SU-DHL-6 (cell line): ENCODE measurements around the gene MRPS27.

Experiments used
- H2AFZ ChIP-seq: fragments of 200-600 bp; sonication (generic); 2 replicates; pipeline ENCODE4 v1.6.1; 2014; ENCODE audit warnings: low read depth, mild to moderate bottlenecking, moderate library complexity, mixed read lengths, antibody characterized with exemption, low read length; ENCODE audit not compliant: severe bottlenecking
- H3F3A ChIP-seq: fragments of 200-600 bp; shearing (Covaris generic); 2 replicates; pipeline ENCODE4 v1.6.0; 2016; ENCODE audit warnings: antibody characterized with exemption, mild to moderate bottlenecking; ENCODE audit not compliant: insufficient read depth
- H3K27ac ChIP-seq: fragments of 200-600 bp; sonication (generic); 2 replicates; pipeline ENCODE4 v1.5.1; 2016; ENCODE audit warnings: low read depth, mild to moderate bottlenecking, low read length, moderate library complexity, mixed read lengths
- H3K27me3 ChIP-seq: fragments of 200-600 bp; sonication (generic), shearing (Covaris generic); 2 replicates; pipeline ENCODE4 v1.6.0; 2014; ENCODE audit warnings: mild to moderate bottlenecking, low read length
- H3K36me3 ChIP-seq: fragments of 200-600 bp; sonication (generic); 2 replicates; pipeline ENCODE4 v1.6.1; 2014; ENCODE audit warnings: mild to moderate bottlenecking, low read length, mixed read lengths
- H3K4me2 ChIP-seq: fragments of 300-600, 200-600 bp; shearing (Covaris generic), sonication (generic); 2 replicates; pipeline ENCODE4 v1.6.0; 2014; ENCODE audit warnings: low read length, low read depth, mild to moderate bottlenecking; ENCODE audit not compliant: poor library complexity, severe bottlenecking
- H3K4me3 ChIP-seq: fragments of 200-600 bp; sonication (generic); 2 replicates; pipeline ENCODE4 v1.5.1; 2014; ENCODE audit warnings: antibody characterized with exemption, low read length, mild to moderate bottlenecking, mixed read lengths; ENCODE audit not compliant: insufficient read depth, poor library complexity, severe bottlenecking
- H3K79me2 ChIP-seq: fragments of 200-600 bp; sonication (generic); 2 replicates; pipeline ENCODE4 v1.6.1; 2014; ENCODE audit warnings: mild to moderate bottlenecking, low read length, moderate library complexity; ENCODE audit not compliant: insufficient read depth
- H3K9ac ChIP-seq: fragments of 200-600 bp; sonication (generic); 2 replicates; pipeline ENCODE4 v1.7.0; 2014; ENCODE audit warnings: mild to moderate bottlenecking, low read length
- H3K9me2 ChIP-seq: fragments of 200-600 bp; sonication (generic); replicated peaks from 2 replicates; pipeline ENCODE4 v1.6.1; 2014; ENCODE audit warnings: low read length; ENCODE audit not compliant: insufficient read depth
- H3K9me3 ChIP-seq: fragments of 200-600 bp; sonication (generic); 2 replicates; pipeline ENCODE4 v1.6.1; 2014; ENCODE audit warnings: low read length, mixed read lengths; ENCODE audit not compliant: insufficient read depth
- H4K20me1 ChIP-seq: fragments of 200-600 bp; sonication (generic); 2 replicates; pipeline ENCODE4 v1.6.1; 2014; ENCODE audit warnings: low read depth, mild to moderate bottlenecking, antibody characterized with exemption, low read length, moderate library complexity, mixed read lengths
- EZH2phosphoT487 ChIP-seq: fragments of 200-600 bp; sonication (generic), shearing (Covaris generic); conservative IDR thresholded peaks from 2 replicates; pipeline ENCODE4 v1.6.1; 2018; ENCODE audit warnings: mild to moderate bottlenecking, antibody characterized with exemption, low read length, moderate library complexity, mixed read lengths
- TF ChIP-seq, protein P1 (sequence below): fragments of 200-600 bp; sonication (generic); IDR thresholded peaks from one replicate; pipeline ENCODE4 v1.5.1; 2017; ENCODE audit warnings: antibody characterized with exemption, mild to moderate bottlenecking, low read length, moderate library complexity; ENCODE audit not compliant: insufficient read depth, poor library complexity, severe bottlenecking

The MRPS27 gene

GRCh38 chr5:72231991-72232703 is 87.9 kb downstream of the MRPS27 start:
- Histone ChIP-seq H3K79me2 (no peaks in the 10 kb centered on the region), H3K4me2 (peak overlapping the region; percentile 16), H3K9me2 (no peaks in the 10 kb centered on the region), H3K27me3 (no peaks in the 10 kb centered on the region), H3K9ac (no peak overlapping the region), H4K20me1 (no peaks in the 10 kb centered on the region), H3K9me3 (no peaks in the 10 kb centered on the region), H3F3A (peaks cover 4% of the 10 kb centered on the region; the same call in 1 of the 2 replicates), H2AFZ (no peak overlapping the region), H3K27ac (peak overlapping the region; percentile 25), H3K4me3 (no peak overlapping the region), H3K36me3 (peaks cover 48% of the 10 kb centered on the region)
- no peak for TF ChIP-seq EZH2phosphoT487
- TF ChIP-seq, protein P1, sequence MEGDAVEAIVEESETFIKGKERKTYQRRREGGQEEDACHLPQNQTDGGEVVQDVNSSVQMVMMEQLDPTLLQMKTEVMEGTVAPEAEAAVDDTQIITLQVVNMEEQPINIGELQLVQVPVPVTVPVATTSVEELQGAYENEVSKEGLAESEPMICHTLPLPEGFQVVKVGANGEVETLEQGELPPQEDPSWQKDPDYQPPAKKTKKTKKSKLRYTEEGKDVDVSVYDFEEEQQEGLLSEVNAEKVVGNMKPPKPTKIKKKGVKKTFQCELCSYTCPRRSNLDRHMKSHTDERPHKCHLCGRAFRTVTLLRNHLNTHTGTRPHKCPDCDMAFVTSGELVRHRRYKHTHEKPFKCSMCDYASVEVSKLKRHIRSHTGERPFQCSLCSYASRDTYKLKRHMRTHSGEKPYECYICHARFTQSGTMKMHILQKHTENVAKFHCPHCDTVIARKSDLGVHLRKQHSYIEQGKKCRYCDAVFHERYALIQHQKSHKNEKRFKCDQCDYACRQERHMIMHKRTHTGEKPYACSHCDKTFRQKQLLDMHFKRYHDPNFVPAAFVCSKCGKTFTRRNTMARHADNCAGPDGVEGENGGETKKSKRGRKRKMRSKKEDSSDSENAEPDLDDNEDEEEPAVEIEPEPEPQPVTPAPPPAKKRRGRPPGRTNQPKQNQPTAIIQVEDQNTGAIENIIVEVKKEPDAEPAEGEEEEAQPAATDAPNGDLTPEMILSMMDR = no peak

- TF ChIP-seq, protein P1 = no peak
- TF ChIP-seq EZH2phosphoT487 = no peak
- Histone ChIP-seq H3K27me3 (no peaks in the 10 kb centered on the region), H3K9ac (no peak overlapping the region), H3K4me3 (no peak overlapping the region), H3F3A (peaks cover 4% of the 10 kb centered on the region; the same call in 1 of the 2 replicates), H3K9me2 (no peaks in the 10 kb centered on the region), H3K9me3 (no peaks in the 10 kb centered on the region), H3K79me2 (no peaks in the 10 kb centered on the region), H2AFZ (no peak overlapping the region), H4K20me1 (no peaks in the 10 kb centered on the region), H3K27ac (no peak overlapping the region), H3K36me3 (peaks cover 48% of the 10 kb centered on the region), H3K4me2 (no peak overlapping the region)
Measured at GRCh38 chr5:72228960-72229359, 91.1 kb downstream of the MRPS27 start.

DNA sequence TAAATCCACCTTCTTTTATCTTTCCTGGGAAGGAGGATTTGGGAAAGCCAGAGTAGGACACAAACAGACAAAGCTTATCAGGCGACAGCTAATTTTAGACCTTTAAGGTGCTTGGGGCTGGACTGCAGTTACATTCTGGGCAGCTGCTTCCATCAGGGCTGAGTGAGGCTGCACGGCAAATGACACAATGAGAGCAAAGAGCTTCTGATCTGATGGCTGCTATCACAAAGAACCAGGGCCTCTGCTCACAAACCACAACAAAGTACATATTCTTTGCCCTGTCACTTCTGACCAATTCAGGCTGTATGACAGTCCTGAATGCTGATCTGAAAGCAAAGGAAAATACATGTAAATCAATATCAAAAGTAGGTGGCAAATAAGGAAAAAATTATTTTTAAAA is 93.1 kb downstream of the MRPS27 start:
- H2AFZ ChIP-seq = no peak overlapping the region
- no peak overlapping the region for H3K4me3 ChIP-seq
- no peaks in the 10 kb centered on the region for H3F3A ChIP-seq
- TF ChIP-seq, protein P1 = no peak
- no peak for TF ChIP-seq EZH2phosphoT487
- no peak overlapping the region for H3K9ac ChIP-seq
- H3K36me3 ChIP-seq = peaks cover 62% of the 10 kb centered on the region
- no peaks in the 10 kb centered on the region for H3K27me3 ChIP-seq
- H3K27ac ChIP-seq = no peak overlapping the region
- no peaks in the 10 kb centered on the region for H3K9me2 ChIP-seq
- H3K9me3 ChIP-seq = no peaks in the 10 kb centered on the region
- H3K79me2 ChIP-seq = no peaks in the 10 kb centered on the region
- no peaks in the 10 kb centered on the region for H4K20me1 ChIP-seq
- no peak overlapping the region for H3K4me2 ChIP-seq
